Retinal pigment epithelial cell (primary cell): ENCODE data around the gene ABCC2.

Source experiments
- DNase-seq: peaks from one replicate; pipeline ENCODE4 v3.0.0-alpha.2; 2010; ENCODE audit warnings: low read depth
- H3K4me3 ChIP-seq: 2 replicates; pipeline ENCODE4 v1.5.1; 2011; ENCODE audit warnings: mild to moderate bottlenecking, low read length, control low read depth, moderate library complexity
- CTCF ChIP-seq: conservative IDR thresholded peaks from 2 replicates; pipeline ENCODE4 v1.5.1; 2011; ENCODE audit warnings: low read depth, low read length, control low read depth, inconsistent platforms

ABCC2 gene

GRCh38 chr10:99793819-99794218 lies 11.4 kb downstream of the ABCC2 start:
- no peak for DNase-seq
- no peak overlapping the region for H3K4me3 ChIP-seq
- no peak for TF ChIP-seq CTCF

GRCh38 chr10:99796928-99797327 lies 14.5 kb downstream of the ABCC2 start:
- no peak for DNase-seq
- TF ChIP-seq CTCF: no peak
- H3K4me3 ChIP-seq: no peak overlapping the region

- TF ChIP-seq CTCF: no peak
- DNase-seq: no peak
- H3K4me3 ChIP-seq: no peak overlapping the region
These were observed 15.6 kb downstream of the ABCC2 start for GRCh38 chr10:99798031-99798430.

- TF ChIP-seq CTCF: no peak
- H3K4me3 ChIP-seq: no peak overlapping the region
- no peak for DNase-seq
These were observed 16.5 kb downstream of the ABCC2 start for GRCh38 chr10:99798920-99799319.

GRCh38 chr10:99799613-99800012 lies 17.2 kb downstream of the ABCC2 start:
- DNase-seq: no peak
- no peak for TF ChIP-seq CTCF
- no peak overlapping the region for H3K4me3 ChIP-seq

- TF ChIP-seq CTCF: no peak
- H3K4me3 ChIP-seq: no peak overlapping the region
- DNase-seq: no peak
These were observed 22.0 kb downstream of the ABCC2 start for GRCh38 chr10:99804471-99804870.

GRCh38 chr10:99805190-99805589 lies 22.8 kb downstream of the ABCC2 start:
- no peak for TF ChIP-seq CTCF
- H3K4me3 ChIP-seq: no peak overlapping the region
- DNase-seq: no peak
